Measurements from ENCODE around the gene LARP6.

DNA sequence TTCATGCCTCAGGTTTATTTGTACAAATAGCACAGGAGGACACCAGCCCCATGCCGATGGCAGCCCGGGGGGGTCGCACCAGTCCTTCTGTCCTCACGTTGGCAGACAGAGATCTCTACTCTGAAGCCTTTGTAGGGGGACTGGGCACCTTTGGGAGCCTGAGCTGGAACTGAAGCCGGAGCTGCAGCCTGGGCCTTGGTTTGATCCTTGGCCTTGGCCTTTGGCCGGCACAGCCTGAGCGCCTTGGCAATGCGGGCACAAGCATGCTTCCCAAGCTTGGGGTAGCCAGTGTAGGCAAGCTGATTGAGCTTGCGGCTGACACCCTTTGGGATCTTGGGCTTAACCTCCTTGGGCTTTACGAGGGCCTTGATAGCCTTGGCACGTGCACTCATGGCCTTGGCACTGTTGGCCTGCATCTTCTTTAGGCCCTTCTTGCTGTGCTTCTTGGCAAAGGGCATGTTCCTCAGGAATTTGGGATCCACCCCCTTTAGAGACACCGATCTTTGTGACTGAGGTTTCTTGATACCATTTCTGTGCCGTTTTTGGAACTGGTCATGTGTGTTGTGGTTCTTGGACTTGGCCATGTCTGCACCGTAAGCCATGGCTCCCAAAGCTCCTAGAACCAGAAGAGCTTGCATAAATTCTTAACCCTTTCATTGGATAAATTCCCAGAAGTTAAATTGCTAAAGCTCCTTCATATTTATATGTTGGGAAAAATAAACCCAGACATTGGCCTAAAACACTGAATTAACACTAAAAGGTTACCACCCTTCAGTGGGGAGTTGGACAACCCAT is 57.2 kb downstream of the LARP6 start:
- no peak for TF ChIP-seq EZH2 (IDR thresholded peaks at IDR 0.05)
- TF ChIP-seq, protein P1, sequence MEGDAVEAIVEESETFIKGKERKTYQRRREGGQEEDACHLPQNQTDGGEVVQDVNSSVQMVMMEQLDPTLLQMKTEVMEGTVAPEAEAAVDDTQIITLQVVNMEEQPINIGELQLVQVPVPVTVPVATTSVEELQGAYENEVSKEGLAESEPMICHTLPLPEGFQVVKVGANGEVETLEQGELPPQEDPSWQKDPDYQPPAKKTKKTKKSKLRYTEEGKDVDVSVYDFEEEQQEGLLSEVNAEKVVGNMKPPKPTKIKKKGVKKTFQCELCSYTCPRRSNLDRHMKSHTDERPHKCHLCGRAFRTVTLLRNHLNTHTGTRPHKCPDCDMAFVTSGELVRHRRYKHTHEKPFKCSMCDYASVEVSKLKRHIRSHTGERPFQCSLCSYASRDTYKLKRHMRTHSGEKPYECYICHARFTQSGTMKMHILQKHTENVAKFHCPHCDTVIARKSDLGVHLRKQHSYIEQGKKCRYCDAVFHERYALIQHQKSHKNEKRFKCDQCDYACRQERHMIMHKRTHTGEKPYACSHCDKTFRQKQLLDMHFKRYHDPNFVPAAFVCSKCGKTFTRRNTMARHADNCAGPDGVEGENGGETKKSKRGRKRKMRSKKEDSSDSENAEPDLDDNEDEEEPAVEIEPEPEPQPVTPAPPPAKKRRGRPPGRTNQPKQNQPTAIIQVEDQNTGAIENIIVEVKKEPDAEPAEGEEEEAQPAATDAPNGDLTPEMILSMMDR (IDR thresholded peaks at IDR 0.05 in 2 of 3, conservative IDR thresholded peaks at IDR 0.05 in 1 of 3; ENCODE audit: borderline replicate concordance in 1 of 3, insufficient read depth in 1 of 3, low read depth in 2 of 3, low read length in 2 of 3): no peak
- no peak for TF ChIP-seq POLR2A (IDR thresholded peaks at IDR 0.05; ENCODE audit: borderline replicate concordance, extremely low read depth, insufficient read depth, insufficient read length)
- TF ChIP-seq, protein P2, sequence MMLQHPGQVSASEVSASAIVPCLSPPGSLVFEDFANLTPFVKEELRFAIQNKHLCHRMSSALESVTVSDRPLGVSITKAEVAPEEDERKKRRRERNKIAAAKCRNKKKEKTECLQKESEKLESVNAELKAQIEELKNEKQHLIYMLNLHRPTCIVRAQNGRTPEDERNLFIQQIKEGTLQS (IDR thresholded peaks at IDR 0.05): no peak
- TF ChIP-seq, protein P3, sequence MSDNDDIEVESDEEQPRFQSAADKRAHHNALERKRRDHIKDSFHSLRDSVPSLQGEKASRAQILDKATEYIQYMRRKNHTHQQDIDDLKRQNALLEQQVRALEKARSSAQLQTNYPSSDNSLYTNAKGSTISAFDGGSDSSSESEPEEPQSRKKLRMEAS (IDR thresholded peaks at IDR 0.05): no peak
- no peak for TF ChIP-seq ZFX (IDR thresholded peaks at IDR 0.05)
- no peak for TF ChIP-seq ZNF274 (IDR thresholded peaks at IDR 0.05; ENCODE audit: low read depth, low read length)
- TF ChIP-seq YY1 (IDR thresholded peaks at IDR 0.05; ENCODE audit: extremely low read depth, insufficient replicate concordance, low read depth, low read length): no peak
- no peak for TF ChIP-seq POLR2AphosphoS5 (IDR thresholded peaks at IDR 0.05; ENCODE audit: low read depth, low read length)
- TF ChIP-seq SRF (IDR thresholded peaks at IDR 0.05; ENCODE audit: low read depth): no peak
- TF ChIP-seq SP1 (IDR thresholded peaks at IDR 0.05; ENCODE audit: low read depth): no peak
- no peak for TF ChIP-seq SIN3A (IDR thresholded peaks at IDR 0.05; ENCODE audit: low read depth)

Measured in HCT116 (cell line).